ENCODE data around the gene THSD4. TPM values are rescaled to one million over a fixed set of nuclear protein-coding genes. Genes with fewer than 3 reads are reported as not detected.

The THSD4 gene
- total RNA-seq, 6 experiments from 2014 or later, result 5.2 to 21.8 (median 13.7) TPM

GRCh38 chr15:71098920-71099319 lies 16.4 kb upstream of the THSD4 start:
- intact Hi-C loops (cut with DNase I), result no loop called here
- no peak overlapping the region for H3K4me3 ChIP-seq
- TF ChIP-seq POLR2A (IDR thresholded peaks at IDR 0.05), result no peak
- H3K4me1 ChIP-seq, result peaks cover 0 to 2% (median 0%) of the 10 kb centered on the region in 4 donors
- no peaks in the 10 kb centered on the region for H3K36me3 ChIP-seq
- no peak overlapping the region for H3K27ac ChIP-seq
- 80% methylated on average over 1 of the region's 1 CpG for WGBS (ENCODE audit: insufficient coverage, low coverage, low lambda C conversion rate, missing lambda C conversion rate)
- no peaks in the 10 kb centered on the region for H3K9me3 ChIP-seq
- no peaks in the 10 kb centered on the region for H3K27me3 ChIP-seq
- ATAC-seq (no peak), DNase-seq (no peak)

DNA sequence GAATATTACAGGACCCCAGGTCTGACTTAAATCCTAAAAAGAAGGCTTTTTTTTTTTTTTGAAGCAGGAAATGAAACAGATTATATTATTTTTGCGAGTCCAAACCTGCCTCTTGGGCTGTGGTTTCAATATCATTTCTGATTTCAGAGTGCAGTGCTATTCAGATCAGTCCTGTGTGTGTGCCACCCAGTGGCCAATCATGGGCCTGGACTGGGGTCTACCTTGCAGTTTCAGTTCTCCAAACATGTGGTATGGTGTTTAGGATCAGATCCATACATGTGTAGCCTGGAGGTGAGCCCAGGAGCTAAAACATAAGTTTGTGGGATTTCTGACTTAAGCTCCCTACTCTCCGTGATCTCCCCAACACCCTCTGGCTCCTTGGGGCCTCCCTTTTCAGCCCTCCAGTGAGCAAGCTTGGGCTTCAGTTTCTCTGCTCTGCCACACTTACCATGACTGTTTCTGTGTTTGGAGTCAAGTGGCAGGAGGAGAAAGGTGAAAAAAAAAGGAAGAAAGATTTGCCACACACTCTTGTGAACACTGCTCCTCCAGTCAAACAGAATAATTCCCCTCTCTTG lies 12.1 kb upstream of the THSD4 start:
- peak; percentile 51 to 77 (median 58) for ATAC-seq
- H3K9me3 ChIP-seq, result no peaks in the 10 kb centered on the region
- no peak overlapping the region for H3K27ac ChIP-seq
- no peak for TF ChIP-seq POLR2A (IDR thresholded peaks at IDR 0.05)
- TF ChIP-seq, protein P1, sequence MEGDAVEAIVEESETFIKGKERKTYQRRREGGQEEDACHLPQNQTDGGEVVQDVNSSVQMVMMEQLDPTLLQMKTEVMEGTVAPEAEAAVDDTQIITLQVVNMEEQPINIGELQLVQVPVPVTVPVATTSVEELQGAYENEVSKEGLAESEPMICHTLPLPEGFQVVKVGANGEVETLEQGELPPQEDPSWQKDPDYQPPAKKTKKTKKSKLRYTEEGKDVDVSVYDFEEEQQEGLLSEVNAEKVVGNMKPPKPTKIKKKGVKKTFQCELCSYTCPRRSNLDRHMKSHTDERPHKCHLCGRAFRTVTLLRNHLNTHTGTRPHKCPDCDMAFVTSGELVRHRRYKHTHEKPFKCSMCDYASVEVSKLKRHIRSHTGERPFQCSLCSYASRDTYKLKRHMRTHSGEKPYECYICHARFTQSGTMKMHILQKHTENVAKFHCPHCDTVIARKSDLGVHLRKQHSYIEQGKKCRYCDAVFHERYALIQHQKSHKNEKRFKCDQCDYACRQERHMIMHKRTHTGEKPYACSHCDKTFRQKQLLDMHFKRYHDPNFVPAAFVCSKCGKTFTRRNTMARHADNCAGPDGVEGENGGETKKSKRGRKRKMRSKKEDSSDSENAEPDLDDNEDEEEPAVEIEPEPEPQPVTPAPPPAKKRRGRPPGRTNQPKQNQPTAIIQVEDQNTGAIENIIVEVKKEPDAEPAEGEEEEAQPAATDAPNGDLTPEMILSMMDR (IDR thresholded peaks at IDR 0.05), result peak; percentile 30 to 42 (median 36)
- H3K36me3 ChIP-seq, result no peaks in the 10 kb centered on the region
- H3K27me3 ChIP-seq, result no peaks in the 10 kb centered on the region
- 73% methylated on average over 2 of the region's 2 CpGs for WGBS (ENCODE audit: insufficient coverage, low coverage, low lambda C conversion rate, missing lambda C conversion rate)
- DNase-seq, result peak in 1 of 3 donors; percentile 27
- no peak overlapping the region for H3K4me3 ChIP-seq
- peaks cover 0 to 2% (median 0%) of the 10 kb centered on the region in 4 donors for H3K4me1 ChIP-seq
- intact Hi-C loops (cut with DNase I), result no loop called here

- 78% methylated on average over 7 of the region's 7 CpGs for WGBS (ENCODE audit: insufficient coverage, low coverage, low lambda C conversion rate, missing lambda C conversion rate)
Observed at GRCh38 chr15:71104636-71105035, 10.6 kb upstream of the THSD4 start.

DNA sequence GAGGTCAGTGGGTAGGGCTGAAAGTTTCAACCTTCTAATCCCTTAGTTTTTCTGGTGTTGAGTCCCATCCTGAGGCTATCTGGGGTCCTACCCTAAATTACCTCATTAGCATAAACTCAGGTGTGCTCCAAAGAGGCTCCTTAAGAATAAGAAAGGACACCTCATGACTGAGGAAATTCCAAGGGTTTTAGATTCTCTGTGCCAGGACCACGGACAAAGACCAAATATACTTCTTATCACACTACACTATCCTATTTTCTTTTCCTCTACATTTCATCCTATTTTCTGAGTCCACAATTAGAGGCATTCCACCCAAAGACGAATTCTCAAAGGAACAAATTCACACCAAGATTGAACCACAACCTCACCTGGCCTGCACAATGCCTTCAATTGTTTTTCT lies 9.8 kb upstream of the THSD4 start:
- intact Hi-C loops (cut with DNase I), result no loop called here

More at GRCh38 chr15:71104636-71105035, 10.6 kb upstream of the THSD4 start:
- DNase-seq (no peak), ATAC-seq (no peak)
- Histone ChIP-seq H3K4me1 (peaks cover 0 to 2% (median 0%) of the 10 kb centered on the region in 4 donors), H3K27me3 (no peaks in the 10 kb centered on the region), H3K36me3 (no peaks in the 10 kb centered on the region), H3K27ac (no peak overlapping the region), H3K4me3 (no peak overlapping the region), H3K9me3 (no peaks in the 10 kb centered on the region)
- no peak for TF ChIP-seq POLR2A (IDR thresholded peaks at IDR 0.05)
- TF ChIP-seq, protein P1 (IDR thresholded peaks at IDR 0.05), result no peak
- intact Hi-C loops (cut with DNase I), result no loop called here

More for the DNA sequence above, 9.8 kb upstream of the THSD4 start:
- Histone ChIP-seq H3K4me3 (no peak overlapping the region), H3K27me3 (no peaks in the 10 kb centered on the region), H3K9me3 (no peaks in the 10 kb centered on the region), H3K4me1 (peaks cover 0 to 2% (median 0%) of the 10 kb centered on the region in 4 donors), H3K36me3 (no peaks in the 10 kb centered on the region), H3K27ac (no peak overlapping the region)
- no peak for TF ChIP-seq POLR2A (IDR thresholded peaks at IDR 0.05)
- TF ChIP-seq, protein P1 (IDR thresholded peaks at IDR 0.05), result no peak
- no peak for ATAC-seq
- 54% methylated on average over 2 of the region's 2 CpGs for WGBS (ENCODE audit: insufficient coverage, low coverage, low lambda C conversion rate, missing lambda C conversion rate)
- no peak for DNase-seq
